Omental fat pad (tissue), 4 donors: Measurements from ENCODE around the gene JAG2. TPM values are rescaled to one million over a fixed set of nuclear protein-coding genes. Genes with fewer than 3 reads are reported as not detected.

ENCODE experiments used
- ATAC-seq: fragments of 150-250 bp; one replicate; pipeline ENCODE4 v1.9.1; 2016; ENCODE audit warnings: mild to moderate bottlenecking, moderate library complexity; ENCODE audit not compliant: low FRiP score
- DNase-seq: peaks from one replicate; pipeline ENCODE4 v3.0.0-alpha.2; 2019; ENCODE audit warnings: low spot score
- total RNA-seq, 4 donors: library from RNA; depleted of rRNA; stranded (reverse); fragments of >200 nt; gene quantifications; one replicate each; pipeline ENCODE4 v1.1.0, GENCODE V29; 2016
- TF ChIP-seq, protein P1 (sequence below), 3 donors: fragments of 450-650 bp; IDR thresholded peaks; one replicate each; pipeline ENCODE4 v1.5.1; 2016 to 2017; ENCODE audit warnings: antibody characterized with exemption in 3 of 3, mild to moderate bottlenecking in 3 of 3, moderate library complexity in 2 of 3

The JAG2 gene
- total RNA-seq, 4 donors from 2014 or later = 4.7 to 21.3 (median 8.3) TPM

DNA sequence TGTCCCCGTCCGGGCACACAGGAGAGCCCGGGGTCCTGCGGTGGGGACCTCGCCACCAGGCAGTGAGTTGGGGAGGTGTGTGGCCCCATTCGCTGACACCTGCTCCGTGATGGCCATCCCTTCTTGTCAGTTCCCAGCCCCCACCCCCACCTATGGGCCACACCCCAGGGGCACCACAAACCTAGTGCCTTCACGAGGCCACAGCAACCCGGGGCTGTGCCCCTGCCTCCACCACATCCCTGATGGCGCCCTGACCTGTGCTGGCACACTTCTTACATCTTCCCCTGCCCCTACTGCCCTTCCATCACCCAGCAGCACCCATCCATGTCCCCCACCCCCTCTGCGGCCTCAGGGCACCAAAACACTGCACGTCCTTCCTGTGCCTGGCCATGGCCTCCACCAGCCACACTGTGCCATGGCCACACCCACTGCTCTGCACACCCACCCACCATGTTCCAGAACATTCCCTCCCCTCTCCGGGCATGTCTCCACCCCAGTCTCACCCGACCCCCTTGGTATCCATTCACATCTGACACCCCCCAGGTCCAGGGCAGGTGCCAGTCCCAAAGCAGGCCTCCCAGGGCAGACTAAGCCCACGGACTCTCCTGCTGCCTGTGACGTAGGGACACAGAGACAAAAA, 24.4 kb downstream of the JAG2 start:
- TF ChIP-seq, protein P1, sequence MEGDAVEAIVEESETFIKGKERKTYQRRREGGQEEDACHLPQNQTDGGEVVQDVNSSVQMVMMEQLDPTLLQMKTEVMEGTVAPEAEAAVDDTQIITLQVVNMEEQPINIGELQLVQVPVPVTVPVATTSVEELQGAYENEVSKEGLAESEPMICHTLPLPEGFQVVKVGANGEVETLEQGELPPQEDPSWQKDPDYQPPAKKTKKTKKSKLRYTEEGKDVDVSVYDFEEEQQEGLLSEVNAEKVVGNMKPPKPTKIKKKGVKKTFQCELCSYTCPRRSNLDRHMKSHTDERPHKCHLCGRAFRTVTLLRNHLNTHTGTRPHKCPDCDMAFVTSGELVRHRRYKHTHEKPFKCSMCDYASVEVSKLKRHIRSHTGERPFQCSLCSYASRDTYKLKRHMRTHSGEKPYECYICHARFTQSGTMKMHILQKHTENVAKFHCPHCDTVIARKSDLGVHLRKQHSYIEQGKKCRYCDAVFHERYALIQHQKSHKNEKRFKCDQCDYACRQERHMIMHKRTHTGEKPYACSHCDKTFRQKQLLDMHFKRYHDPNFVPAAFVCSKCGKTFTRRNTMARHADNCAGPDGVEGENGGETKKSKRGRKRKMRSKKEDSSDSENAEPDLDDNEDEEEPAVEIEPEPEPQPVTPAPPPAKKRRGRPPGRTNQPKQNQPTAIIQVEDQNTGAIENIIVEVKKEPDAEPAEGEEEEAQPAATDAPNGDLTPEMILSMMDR (IDR thresholded peaks at IDR 0.05) = no peak
- no peak for DNase-seq
- ATAC-seq = no peak

DNA sequence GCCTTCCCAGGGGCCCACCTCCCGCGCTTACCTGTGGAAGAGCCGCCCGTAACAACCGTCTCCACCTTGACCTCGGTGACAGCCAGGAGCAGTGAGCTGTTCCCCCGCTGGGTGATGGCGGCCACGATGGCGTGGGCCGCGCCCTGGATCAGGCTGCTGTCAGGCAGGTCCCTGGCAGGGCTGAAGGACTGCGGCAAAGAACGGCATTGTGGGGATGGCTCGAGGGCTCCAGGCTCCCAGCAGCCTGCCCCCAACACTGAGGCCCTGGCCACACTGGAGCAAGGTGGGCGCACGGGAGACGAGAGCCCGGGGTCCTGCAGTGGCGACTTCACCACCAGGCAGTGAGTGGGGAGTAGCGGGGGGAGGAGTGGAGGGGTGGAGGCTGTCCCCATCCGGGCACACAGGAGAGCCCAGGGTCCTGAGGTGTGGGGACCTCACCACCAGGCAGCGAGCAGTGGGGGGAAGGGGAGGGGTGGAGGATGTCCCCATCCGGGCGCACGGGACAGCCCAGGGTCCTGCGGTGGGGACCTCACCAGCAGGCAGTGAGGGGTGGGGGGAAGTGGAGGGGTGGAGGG, 25.0 kb downstream of the JAG2 start:
- ATAC-seq (no peak), DNase-seq (no peak)
- TF ChIP-seq, protein P1 (IDR thresholded peaks at IDR 0.05) = no peak

DNA sequence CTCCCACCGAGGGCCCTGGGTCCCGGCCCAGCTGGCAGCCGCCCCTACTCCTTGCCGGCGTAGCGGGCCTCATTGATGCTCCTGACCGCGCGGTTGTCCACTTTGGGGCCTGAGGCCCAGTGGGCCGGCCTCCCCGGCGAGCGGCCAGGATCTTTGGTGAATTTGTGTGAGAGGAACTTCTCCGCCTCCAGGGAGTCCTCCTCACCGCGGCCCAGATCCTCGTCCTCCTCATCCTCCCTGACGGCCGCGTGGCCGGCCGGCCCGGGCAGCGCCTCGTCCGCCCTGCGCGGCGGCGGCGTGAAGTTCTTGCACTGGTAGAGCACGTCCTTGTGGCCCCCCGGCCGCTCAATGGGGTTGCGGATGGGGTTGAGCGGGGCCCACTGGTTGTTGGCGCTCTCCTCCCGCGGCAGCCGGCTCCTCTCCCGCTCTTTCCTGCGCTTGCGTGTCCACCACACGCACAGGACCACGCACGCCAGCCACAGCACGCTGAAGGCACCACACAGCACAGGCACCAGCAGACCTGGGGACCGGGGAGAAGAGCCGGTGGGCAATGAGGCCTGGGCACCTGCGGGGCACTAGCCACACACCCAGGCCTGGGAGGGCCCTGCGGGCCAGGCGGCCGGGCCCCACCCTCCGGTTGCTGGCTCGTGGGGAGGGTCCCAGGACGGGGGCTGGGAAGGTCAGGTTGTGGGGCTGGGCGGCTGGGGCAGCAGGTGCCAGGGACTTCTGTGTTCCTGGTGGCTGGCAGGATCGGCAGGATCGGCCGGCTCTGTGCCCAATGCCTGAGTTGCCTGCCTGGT, 25.7 kb downstream of the JAG2 start:
- no peak for DNase-seq
- TF ChIP-seq, protein P1 (IDR thresholded peaks at IDR 0.05) = no peak
- ATAC-seq = no peak

DNA sequence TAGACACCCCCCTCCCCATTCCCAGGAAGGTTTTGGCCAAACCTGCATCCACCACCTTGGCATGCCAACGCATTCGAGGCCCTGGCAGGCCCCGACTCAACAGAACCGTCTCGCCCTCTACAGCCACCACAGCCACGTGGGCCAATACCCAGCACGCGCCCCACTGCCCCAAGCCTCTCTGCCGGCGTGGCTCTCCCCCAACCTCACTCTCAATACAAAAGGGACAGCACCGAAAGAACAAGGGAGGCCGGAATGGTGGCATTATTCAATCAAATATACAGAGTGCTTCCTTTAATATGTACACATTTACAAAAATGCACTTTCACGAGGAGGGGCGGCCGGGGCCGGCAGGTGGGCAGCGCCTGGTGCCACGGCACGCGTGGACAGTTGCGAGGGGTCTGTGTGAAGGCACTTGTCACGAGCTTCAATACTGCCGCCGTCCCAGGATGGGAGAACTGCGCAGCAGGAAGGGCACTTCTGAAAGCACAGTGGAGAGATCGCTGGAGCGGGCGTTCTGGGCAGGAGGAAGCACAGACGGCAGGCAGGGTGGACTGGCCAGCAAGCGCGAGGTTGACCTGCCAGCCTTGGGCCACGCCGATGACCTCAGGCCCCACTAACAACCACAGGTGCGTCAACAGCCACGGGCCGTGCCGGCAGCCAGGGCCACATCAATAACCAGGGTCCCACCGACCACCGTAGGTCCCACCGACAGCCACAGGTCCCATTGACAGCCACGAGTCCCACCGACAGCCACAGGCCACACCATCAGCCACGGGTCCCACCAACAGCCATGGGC, 26.9 kb downstream of the JAG2 start:
- TF ChIP-seq, protein P1 (IDR thresholded peaks at IDR 0.05) = no peak
- no peak for ATAC-seq
- no peak for DNase-seq

DNA sequence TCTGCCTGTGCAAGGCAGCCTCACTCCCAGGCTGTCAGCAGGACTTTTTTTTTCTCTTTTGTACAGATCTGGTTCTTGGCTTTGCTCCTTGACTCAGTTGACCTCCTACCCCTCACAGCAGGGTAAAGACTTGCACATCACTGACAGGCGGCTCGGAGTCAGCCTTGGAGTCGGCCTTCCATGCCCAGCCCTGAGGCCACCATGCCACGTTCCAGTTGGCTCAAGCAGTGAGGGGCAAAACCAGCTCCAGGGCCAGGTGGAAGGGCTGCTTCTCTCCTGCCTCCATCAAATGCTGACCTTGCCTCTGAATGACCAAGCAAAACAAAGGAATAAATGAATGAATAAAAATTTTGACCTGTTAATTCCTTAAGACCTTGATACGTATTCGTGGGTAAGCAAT, 27.6 kb downstream of the JAG2 start:
- DNase-seq (no peak), ATAC-seq (no peak)

DNA sequence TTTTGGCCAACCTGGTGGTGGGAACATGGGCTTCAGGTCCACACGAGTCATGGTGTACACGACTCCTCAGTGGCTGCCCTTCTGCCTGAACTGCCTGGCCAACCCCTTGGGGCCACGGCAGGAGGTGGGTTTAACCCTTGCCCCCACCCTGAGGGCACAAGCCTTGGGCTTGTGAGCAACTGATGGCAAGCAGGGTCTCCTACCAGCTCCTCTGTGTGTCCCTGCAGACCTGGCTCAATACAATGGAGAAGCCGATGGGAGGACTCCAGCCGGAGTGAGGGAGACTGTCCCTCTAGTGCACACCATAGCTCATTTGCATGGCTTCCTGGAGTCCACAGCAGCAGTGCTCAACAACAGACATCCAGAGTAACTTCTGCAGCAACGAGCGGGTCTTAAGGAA, 28.0 kb downstream of the JAG2 start:
- TF ChIP-seq, protein P1 (IDR thresholded peaks at IDR 0.05) = no peak
- ATAC-seq (no peak), DNase-seq (no peak)

More for the DNA sequence above, 27.6 kb downstream of the JAG2 start:
- TF ChIP-seq, protein P1 (IDR thresholded peaks at IDR 0.05) = no peak
